ENCODE measurements around the gene CCL15. TPM values are rescaled to one million over a fixed set of nuclear protein-coding genes. Genes with fewer than 3 reads are reported as not detected.
"Not testable (repeated sequence)": the region's sequence is repeated elsewhere in the genome, so short reads cannot be mapped to it uniquely, and the experiment has no call there.

CCL15 gene, protein sequence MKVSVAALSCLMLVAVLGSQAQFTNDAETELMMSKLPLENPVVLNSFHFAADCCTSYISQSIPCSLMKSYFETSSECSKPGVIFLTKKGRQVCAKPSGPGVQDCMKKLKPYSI
- polyA plus RNA-seq, result not detected

DNA sequence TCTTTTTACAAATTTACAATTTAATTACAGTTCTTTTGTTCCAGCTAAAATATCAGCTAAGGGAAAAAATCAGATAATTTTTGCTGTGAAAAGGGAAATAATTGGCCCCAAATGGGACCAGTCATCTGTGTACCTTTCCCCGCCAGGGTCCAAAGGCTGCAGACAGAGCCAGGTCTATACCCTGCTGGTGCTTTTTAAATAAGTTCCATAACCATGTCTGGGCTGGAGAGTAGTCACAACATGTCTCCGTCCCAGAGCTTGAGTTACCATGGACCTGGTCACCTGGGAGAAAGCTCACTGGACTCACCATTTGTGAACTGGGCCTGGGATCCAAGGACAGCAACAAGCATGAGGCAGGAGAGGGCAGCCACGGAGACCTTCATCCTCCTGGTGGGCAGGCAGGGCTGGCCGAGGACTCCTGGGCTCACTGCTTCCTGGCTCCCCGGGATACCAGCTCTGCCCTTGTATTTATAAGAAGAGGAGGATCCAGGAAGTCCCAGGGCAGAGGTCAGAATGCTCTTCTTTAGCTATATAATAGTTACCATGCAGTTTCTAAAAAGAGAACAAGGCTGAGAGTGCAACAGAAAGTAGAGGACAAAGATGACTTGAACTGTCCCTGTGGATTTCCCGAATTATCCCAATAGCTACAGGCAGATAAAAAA lies at the start of gene CCL15:
Gene CCL15, minus strand, starts transcription at position 444 of the 662 bp plus-strand sequence. Its CDS starts 61 bp downstream, at position 383.
- Mint-ChIP-seq H3K36me3 (no peaks in the 10 kb centered on the region), H3K4me3 (no peak within 1 kb of the TSS), H3K4me1 (peaks cover 13 to 17% (median 16%) of the 10 kb centered on the region in 3 donors), H3K27ac (no peak within 1 kb of the TSS), H3K27me3 (peaks cover 26% of the 10 kb centered on the region), H3K9me3 (no peaks in the 10 kb centered on the region)

- H3K4me3 Mint-ChIP-seq, result no peak overlapping the region
- no peak overlapping the region for H3K27ac Mint-ChIP-seq
- H3K4me1 Mint-ChIP-seq, result peaks cover 0 to 1% (median 0%) of the 10 kb centered on the region in 3 donors
- peaks cover 11 to 19% (median 18%) of the 10 kb centered on the region in 3 donors for H3K9me3 Mint-ChIP-seq
- H3K36me3 Mint-ChIP-seq, result peaks cover 7% of the 10 kb centered on the region
- peaks cover 23% of the 10 kb centered on the region for H3K27me3 Mint-ChIP-seq
Observed at GRCh38 chr17:36049643-36050042, 48.3 kb upstream of the CCL15 start.

GRCh38 chr17:36048066-36048465 lies 46.7 kb upstream of the CCL15 start:
- peaks cover 7% of the 10 kb centered on the region for H3K36me3 Mint-ChIP-seq
- H3K27me3 Mint-ChIP-seq, result peaks cover 24% of the 10 kb centered on the region
- H3K9me3 Mint-ChIP-seq, result peaks cover 11 to 23% (median 18%) of the 10 kb centered on the region in 3 donors
- no peak overlapping the region for H3K27ac Mint-ChIP-seq
- H3K4me1 Mint-ChIP-seq, result no peaks in the 10 kb centered on the region
- no peak overlapping the region for H3K4me3 Mint-ChIP-seq

GRCh38 chr17:36036235-36036634 lies 34.9 kb upstream of the CCL15 start:
- no peaks in the 10 kb centered on the region for H3K36me3 Mint-ChIP-seq
- H3K27me3 Mint-ChIP-seq, result peaks cover 6% of the 10 kb centered on the region
- peak overlapping the region in 2 of 4 donors; percentile 8 to 35 for H3K4me3 Mint-ChIP-seq
- no peaks in the 10 kb centered on the region for H3K9me3 Mint-ChIP-seq
- H3K4me1 Mint-ChIP-seq, result peaks cover 11 to 14% (median 12%) of the 10 kb centered on the region in 3 donors
- H3K27ac Mint-ChIP-seq, result peak overlapping the region in 1 of 3 donors; percentile 74

- Mint-ChIP-seq H3K9me3 (peaks cover 0 to 2% (median 0%) of the 10 kb centered on the region in 3 donors), H3K27ac (no peak overlapping the region), H3K4me1 (peaks cover 8 to 14% (median 11%) of the 10 kb centered on the region in 3 donors)
Observed at GRCh38 chr17:36034127-36034526, 32.8 kb upstream of the CCL15 start.

DNA sequence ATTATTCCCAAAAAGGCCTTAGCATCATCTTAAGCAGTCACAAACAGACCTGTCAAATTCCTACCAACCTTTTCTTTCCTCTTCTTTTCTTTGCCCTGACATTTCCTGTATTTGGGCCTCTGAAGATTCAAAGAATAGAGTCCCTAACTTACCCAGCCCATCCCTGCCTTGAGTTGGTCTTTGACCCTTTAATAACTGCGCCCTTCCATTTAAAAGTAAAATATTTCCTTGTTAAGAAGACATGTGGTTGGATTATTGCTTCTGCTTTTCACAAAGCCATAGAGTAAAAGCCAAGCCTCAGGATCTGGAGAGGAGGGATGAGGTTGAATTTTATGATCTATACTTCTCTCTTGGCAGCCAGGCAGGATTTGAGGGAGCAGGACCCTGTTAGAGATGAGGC lies 29.6 kb upstream of the CCL15 start:
- Mint-ChIP-seq H3K36me3 (no peaks in the 10 kb centered on the region), H3K4me3 (no peak overlapping the region), H3K9me3 (peaks cover 0 to 2% (median 0%) of the 10 kb centered on the region in 3 donors), H3K27ac (no peak overlapping the region), H3K27me3 (peaks cover 6% of the 10 kb centered on the region), H3K4me1 (peaks cover 6 to 10% (median 10%) of the 10 kb centered on the region in 3 donors)

More at GRCh38 chr17:36034127-36034526, 32.8 kb upstream of the CCL15 start:
- Mint-ChIP-seq H3K27me3 (peaks cover 6% of the 10 kb centered on the region), H3K4me3 (no peak overlapping the region), H3K36me3 (no peaks in the 10 kb centered on the region)

DNA sequence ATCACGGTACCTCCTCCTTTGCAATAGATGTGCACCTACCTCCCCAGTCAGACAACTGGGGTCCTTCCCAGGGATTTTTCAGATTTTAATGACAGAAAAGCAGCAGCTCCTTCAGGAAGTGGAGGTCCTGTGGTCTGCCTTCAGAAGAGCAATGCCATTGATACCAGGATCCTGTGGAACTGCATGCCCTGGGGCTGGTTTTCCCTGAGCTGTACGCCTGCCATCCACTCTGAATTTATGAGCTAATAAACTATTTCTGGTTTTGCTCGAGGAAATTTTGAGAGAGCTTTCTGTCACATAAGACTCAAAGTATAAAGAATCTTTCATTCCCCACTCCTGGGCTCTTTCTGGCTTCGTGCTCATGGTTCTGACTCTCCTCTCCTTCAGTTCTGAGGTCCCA lies 26.4 kb upstream of the CCL15 start:
- H3K27ac Mint-ChIP-seq, result no peak overlapping the region
- H3K27me3 Mint-ChIP-seq, result peaks cover 5% of the 10 kb centered on the region
- H3K4me1 Mint-ChIP-seq, result no peaks in the 10 kb centered on the region
- peaks cover 0 to 2% (median 0%) of the 10 kb centered on the region in 3 donors for H3K9me3 Mint-ChIP-seq
- H3K36me3 Mint-ChIP-seq, result no peaks in the 10 kb centered on the region
- no peak overlapping the region for H3K4me3 Mint-ChIP-seq

GRCh38 chr17:36024106-36024869 lies 22.9 kb upstream of the CCL15 start:
- peaks cover 9% of the 10 kb centered on the region for H3K27me3 Mint-ChIP-seq
- peaks cover 0 to 3% (median 0%) of the 10 kb centered on the region in 3 donors for H3K9me3 Mint-ChIP-seq
- H3K4me1 Mint-ChIP-seq, result peaks cover 0 to 3% (median 0%) of the 10 kb centered on the region in 3 donors
- H3K36me3 Mint-ChIP-seq, result no peaks in the 10 kb centered on the region
- H3K4me3 Mint-ChIP-seq, result no peak overlapping the region
- no peak overlapping the region for H3K27ac Mint-ChIP-seq

DNA sequence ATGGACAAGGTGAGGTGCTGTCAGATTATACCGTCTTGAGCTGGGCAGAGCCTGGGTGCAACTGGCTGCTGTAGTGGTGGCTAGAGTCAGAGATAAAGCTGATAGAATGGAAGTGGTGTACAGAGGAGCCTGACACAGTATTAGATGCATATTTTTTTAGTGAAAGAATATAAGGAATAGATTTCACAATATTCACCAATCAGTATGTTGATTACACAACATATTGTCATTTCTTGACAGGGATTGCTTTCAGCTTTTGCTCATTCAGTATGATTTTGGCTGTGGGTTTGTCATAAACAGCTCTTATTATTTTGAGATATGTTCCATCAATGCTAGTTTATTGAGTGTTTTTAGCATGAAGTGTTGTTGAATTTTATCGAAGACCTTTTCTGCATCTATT lies 18.1 kb upstream of the CCL15 start:
- peaks cover 7% of the 10 kb centered on the region for H3K27me3 Mint-ChIP-seq

GRCh38 chr17:36017799-36018198 lies 16.4 kb upstream of the CCL15 start, which contains the start of gene CCL23:
Gene CCL23 (minus strand): TSS chr17:36017972. CDS start chr17:36017897, 75 bp downstream.
- Mint-ChIP-seq H3K4me1 (peaks cover 5 to 16% (median 6%) of the 10 kb centered on the region in 3 donors), H3K9me3 (peaks cover 0 to 3% (median 0%) of the 10 kb centered on the region in 3 donors), H3K4me3 (peak within 1 kb of the TSS in 1 of 4 donors; percentile 9), H3K36me3 (no peaks in the 10 kb centered on the region), H3K27ac (no peak within 1 kb of the TSS), H3K27me3 (peaks cover 7% of the 10 kb centered on the region)

More for the DNA sequence above, 18.1 kb upstream of the CCL15 start:
- H3K9me3 Mint-ChIP-seq, result peaks cover 0 to 3% (median 0%) of the 10 kb centered on the region in 3 donors
- H3K36me3 Mint-ChIP-seq, result no peaks in the 10 kb centered on the region
- H3K4me3 Mint-ChIP-seq, result no peak overlapping the region
- no peak overlapping the region for H3K27ac Mint-ChIP-seq
- H3K4me1 Mint-ChIP-seq, result peaks cover 5 to 16% (median 6%) of the 10 kb centered on the region in 3 donors

- no peaks in the 10 kb centered on the region for H3K9me3 Mint-ChIP-seq
- H3K27ac Mint-ChIP-seq, result no peak overlapping the region
- peaks cover 5 to 16% (median 6%) of the 10 kb centered on the region in 3 donors for H3K4me1 Mint-ChIP-seq
- H3K27me3 Mint-ChIP-seq, result peaks cover 11% of the 10 kb centered on the region
- no peak overlapping the region for H3K4me3 Mint-ChIP-seq
- H3K36me3 Mint-ChIP-seq, result no peaks in the 10 kb centered on the region
Observed at GRCh38 chr17:36016555-36016954, 15.2 kb upstream of the CCL15 start.

DNA sequence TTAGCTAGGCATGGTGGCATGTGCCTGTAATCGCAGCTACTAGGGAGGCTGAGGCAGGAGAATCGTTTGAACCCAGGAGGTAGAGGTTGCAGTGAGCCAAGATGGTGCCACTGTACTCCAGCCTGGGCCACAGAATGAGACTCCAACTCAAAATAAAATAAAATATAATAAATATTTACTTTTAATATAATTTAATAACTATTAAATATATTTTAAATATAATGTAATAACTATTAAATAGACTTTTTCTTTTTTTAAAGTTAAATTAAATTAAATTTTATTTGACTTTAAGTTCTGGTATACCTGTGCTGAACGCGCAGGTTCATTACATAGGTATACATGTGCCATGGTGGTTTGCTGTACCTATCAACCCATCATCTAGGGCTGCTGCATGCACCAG lies 14.5 kb upstream of the CCL15 start:
- peaks cover 18% of the 10 kb centered on the region for H3K27me3 Mint-ChIP-seq

DNA sequence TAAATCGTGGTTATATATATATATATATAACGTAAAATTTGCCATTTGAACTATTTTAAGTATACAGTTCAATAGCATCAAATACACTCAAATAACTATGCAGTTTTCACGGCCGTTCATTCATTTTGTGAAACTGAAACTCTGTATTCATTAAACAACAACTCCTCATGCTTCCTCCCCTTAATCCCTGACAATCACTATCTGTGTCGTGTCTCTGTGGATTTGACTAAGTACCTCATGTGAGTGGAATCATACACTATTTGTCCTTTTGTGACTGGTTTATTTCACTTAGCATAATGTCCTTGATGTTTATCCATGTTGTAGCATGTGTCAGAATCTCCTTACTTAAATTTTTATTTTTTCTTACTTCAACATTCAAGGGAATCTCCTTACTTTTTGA lies 13.6 kb upstream of the CCL15 start:
- peaks cover 5 to 13% (median 6%) of the 10 kb centered on the region in 3 donors for H3K4me1 Mint-ChIP-seq
- H3K27me3 Mint-ChIP-seq, result peaks cover 13% of the 10 kb centered on the region
- no peak overlapping the region for H3K4me3 Mint-ChIP-seq
- no peak overlapping the region for H3K27ac Mint-ChIP-seq
- peaks cover 3% of the 10 kb centered on the region for H3K36me3 Mint-ChIP-seq
- peaks cover 0 to 4% (median 0%) of the 10 kb centered on the region in 3 donors for H3K9me3 Mint-ChIP-seq

More for the DNA sequence above, 14.5 kb upstream of the CCL15 start:
- peaks cover 5 to 16% (median 6%) of the 10 kb centered on the region in 3 donors for H3K4me1 Mint-ChIP-seq
- H3K36me3 Mint-ChIP-seq, H3K4me3 Mint-ChIP-seq, H3K27ac Mint-ChIP-seq, H3K9me3 Mint-ChIP-seq: not testable (repeated sequence)

DNA sequence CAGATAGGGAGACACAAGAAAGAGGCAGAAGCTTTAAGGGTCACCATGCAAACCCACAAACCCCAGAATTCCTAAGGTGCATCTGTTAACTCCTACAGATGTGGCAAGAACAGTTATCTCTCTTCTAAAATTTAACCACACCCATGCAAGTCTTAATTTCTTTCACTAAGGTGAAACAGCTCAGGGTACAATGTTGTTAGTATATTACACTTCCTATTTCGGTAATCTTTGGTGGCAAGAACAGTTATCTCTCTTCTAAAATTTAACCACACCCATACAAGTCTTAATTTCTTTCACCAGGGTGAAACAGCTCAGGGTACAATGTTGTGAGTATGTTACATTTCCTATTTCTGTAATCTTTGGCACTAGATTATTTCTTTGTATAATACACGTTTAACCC lies 9.8 kb upstream of the CCL15 start:
- H3K27me3 Mint-ChIP-seq, result peaks cover 16% of the 10 kb centered on the region
- peaks cover 3% of the 10 kb centered on the region for H3K36me3 Mint-ChIP-seq
- peaks cover 0 to 4% (median 0%) of the 10 kb centered on the region in 3 donors for H3K9me3 Mint-ChIP-seq
- no peak overlapping the region for H3K27ac Mint-ChIP-seq
- H3K4me3 Mint-ChIP-seq, result peak overlapping the region in 1 of 4 donors; percentile 32
- H3K4me1 Mint-ChIP-seq, result peaks cover under 1 to 6% (median 1%) of the 10 kb centered on the region in 3 donors
